BE2C (cell line): ENCODE data around the gene PROM1.

Experiments used
- DNase-seq: peaks from one replicate; pipeline ENCODE4 v3.0.0-alpha.2; 2020
- H3K27me3 ChIP-seq: fragments of 250-450 bp; sonication (Bioruptor Pico); 2 replicates; pipeline ENCODE4 v1.5.1; 2020; ENCODE audit warnings: mild to moderate bottlenecking
- H3K36me3 ChIP-seq: fragments of 250-450 bp; sonication (Bioruptor Pico); 2 replicates; pipeline ENCODE4 v1.5.1; 2020; ENCODE audit warnings: mild to moderate bottlenecking
- H3K4me1 ChIP-seq: fragments of 250-450 bp; sonication (Bioruptor Pico); 2 replicates; pipeline ENCODE4 v1.5.1; 2020
- H3K4me3 ChIP-seq: 2 replicates; pipeline ENCODE4 v1.5.1; 2011; ENCODE audit warnings: low read depth, low read length
- H3K9me3 ChIP-seq: fragments of 250-450 bp; sonication (Bioruptor Pico); 2 replicates; pipeline ENCODE4 v1.5.1; 2020
- TF ChIP-seq, protein P1 (sequence below): IDR thresholded peaks from 2 replicates; pipeline ENCODE4 v1.5.1; 2012; ENCODE audit warnings: mild to moderate bottlenecking, low read depth, low read length

Gene PROM1

DNA sequence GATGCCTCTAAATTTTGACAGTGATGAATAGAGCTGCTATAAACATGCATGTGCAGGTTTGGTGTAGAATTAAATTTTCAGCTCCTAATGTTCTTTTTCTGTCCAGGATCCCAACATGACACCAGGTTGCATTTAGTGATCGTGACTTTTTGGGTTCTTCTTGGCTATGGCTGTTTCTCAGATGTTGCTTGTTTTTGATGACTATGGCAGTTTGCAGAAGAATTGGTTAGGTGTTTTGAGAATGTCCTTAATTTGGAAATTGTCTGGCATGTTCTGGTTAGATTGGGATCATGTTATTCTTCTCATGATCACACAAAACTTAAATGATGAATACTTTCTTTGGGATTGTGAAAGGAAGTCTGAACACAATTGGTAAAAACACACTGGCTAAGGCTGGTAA, 141.5 kb downstream of the PROM1 start:
- Histone ChIP-seq H3K9me3 (no peaks in the 10 kb centered on the region), H3K27me3 (peaks cover 12% of the 10 kb centered on the region), H3K36me3 (no peaks in the 10 kb centered on the region), H3K4me3 (no peak overlapping the region), H3K4me1 (no peaks in the 10 kb centered on the region)
- no peak for DNase-seq
- TF ChIP-seq, protein P1, sequence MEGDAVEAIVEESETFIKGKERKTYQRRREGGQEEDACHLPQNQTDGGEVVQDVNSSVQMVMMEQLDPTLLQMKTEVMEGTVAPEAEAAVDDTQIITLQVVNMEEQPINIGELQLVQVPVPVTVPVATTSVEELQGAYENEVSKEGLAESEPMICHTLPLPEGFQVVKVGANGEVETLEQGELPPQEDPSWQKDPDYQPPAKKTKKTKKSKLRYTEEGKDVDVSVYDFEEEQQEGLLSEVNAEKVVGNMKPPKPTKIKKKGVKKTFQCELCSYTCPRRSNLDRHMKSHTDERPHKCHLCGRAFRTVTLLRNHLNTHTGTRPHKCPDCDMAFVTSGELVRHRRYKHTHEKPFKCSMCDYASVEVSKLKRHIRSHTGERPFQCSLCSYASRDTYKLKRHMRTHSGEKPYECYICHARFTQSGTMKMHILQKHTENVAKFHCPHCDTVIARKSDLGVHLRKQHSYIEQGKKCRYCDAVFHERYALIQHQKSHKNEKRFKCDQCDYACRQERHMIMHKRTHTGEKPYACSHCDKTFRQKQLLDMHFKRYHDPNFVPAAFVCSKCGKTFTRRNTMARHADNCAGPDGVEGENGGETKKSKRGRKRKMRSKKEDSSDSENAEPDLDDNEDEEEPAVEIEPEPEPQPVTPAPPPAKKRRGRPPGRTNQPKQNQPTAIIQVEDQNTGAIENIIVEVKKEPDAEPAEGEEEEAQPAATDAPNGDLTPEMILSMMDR = no peak

DNA sequence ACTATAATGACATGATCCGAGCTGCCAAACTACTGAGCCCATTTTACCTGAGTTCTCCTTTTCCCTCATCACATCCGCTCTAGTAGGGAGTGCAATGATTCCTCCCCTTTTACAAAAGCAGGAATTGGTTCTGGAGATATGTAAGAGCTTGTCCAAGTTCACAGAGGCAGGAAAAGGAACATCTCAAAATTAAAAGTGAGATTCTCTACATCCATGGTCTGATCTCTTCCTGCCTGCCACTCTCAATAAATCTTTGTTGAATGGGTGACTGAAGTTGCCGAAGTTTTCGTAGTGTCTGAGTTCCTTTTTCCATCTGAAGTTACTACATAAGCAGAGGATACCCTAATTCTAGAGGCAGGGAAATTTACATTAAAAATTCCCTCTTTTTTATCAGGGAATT, 145.2 kb downstream of the PROM1 start, which contains the start of gene FGFBP1:
FGFBP1 (minus strand) TSS at position 101 of the 400 bp plus-strand sequence. CDS start 2,108 bp downstream, outside the sequence.
- Histone ChIP-seq H3K4me1 (no peaks in the 10 kb centered on the region), H3K4me3 (no peak within 1 kb of the TSS), H3K27me3 (peaks cover 12% of the 10 kb centered on the region), H3K9me3 (no peaks in the 10 kb centered on the region), H3K36me3 (no peaks in the 10 kb centered on the region)
- TF ChIP-seq, protein P1 = no peak
- no peak for DNase-seq

GRCh38 chr4:15938182-15938581, 145.6 kb downstream of the PROM1 start:
- H3K4me1 ChIP-seq = no peaks in the 10 kb centered on the region
- H3K4me3 ChIP-seq = no peak overlapping the region
- H3K27me3 ChIP-seq = peaks cover 12% of the 10 kb centered on the region
- DNase-seq = no peak
- TF ChIP-seq, protein P1 = no peak
- H3K36me3 ChIP-seq = no peaks in the 10 kb centered on the region
- no peaks in the 10 kb centered on the region for H3K9me3 ChIP-seq

GRCh38 chr4:15936495-15936894, 147.3 kb downstream of the PROM1 start:
- TF ChIP-seq, protein P1 = no peak
- H3K27me3 ChIP-seq = peaks cover 15% of the 10 kb centered on the region
- H3K9me3 ChIP-seq = no peaks in the 10 kb centered on the region
- H3K36me3 ChIP-seq = no peaks in the 10 kb centered on the region
- no peak overlapping the region for H3K4me3 ChIP-seq
- DNase-seq = no peak
- no peaks in the 10 kb centered on the region for H3K4me1 ChIP-seq

DNA sequence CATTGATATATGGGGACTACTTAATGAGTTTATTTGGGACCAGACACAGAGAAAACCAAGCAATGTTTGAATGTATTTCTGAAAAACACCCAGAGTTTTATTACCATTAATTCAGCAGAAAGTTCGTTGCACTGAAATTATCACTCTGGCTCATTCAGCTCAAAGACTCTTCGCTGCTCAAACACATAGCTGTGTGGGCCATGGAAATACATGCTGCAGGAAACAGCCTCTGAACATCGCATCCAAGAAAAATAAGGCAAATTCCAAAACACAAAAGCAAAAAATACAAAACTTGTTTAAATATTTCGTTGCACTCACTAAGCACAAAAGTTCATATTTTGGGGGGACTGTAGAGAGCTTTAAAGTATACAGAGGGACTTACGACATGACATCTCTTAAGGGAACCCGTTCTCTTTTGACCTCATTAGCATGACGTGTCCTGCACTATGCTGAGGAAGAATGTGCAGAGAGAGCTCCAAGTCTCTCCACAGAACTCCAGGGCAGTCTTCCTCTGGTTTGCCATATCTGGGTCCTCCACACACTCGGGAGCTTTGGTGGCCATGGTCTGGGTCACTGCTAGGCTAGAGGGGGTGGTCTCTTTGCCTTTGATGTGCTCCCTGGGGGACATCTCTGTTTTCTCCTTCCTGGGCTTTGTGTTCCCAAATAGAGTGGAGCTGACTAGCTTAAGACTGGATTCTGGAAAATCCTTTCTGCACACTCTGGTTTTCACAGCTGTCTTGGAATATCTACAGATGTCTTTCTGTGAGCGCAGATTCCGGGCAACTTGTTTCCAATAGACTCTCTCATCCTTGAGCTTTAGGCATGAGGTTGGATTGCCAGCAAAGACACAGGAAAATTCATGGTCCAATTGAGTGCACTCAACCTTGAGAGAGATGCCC, 148.1 kb downstream of the PROM1 start:
- Histone ChIP-seq H3K27me3 (peaks cover 18% of the 10 kb centered on the region), H3K36me3 (no peaks in the 10 kb centered on the region), H3K9me3 (no peaks in the 10 kb centered on the region), H3K4me1 (no peaks in the 10 kb centered on the region), H3K4me3 (no peak overlapping the region)
- DNase-seq = no peak
- TF ChIP-seq, protein P1 = no peak

- Histone ChIP-seq H3K9me3 (no peaks in the 10 kb centered on the region), H3K4me1 (no peaks in the 10 kb centered on the region), H3K27me3 (peaks cover 17% of the 10 kb centered on the region; the same call in 1 of the 2 replicates), H3K4me3 (no peak overlapping the region), H3K36me3 (no peaks in the 10 kb centered on the region)
- no peak for DNase-seq
- TF ChIP-seq, protein P1 = no peak
Measured at GRCh38 chr4:15934259-15934658, 149.6 kb downstream of the PROM1 start.
